GOT3 (cell line): Measurements from ENCODE around the gene MVB12B.
"Not testable (repeated sequence)": the region's sequence is repeated elsewhere in the genome, so short reads cannot be mapped to it uniquely, and the experiment has no call there.

Experiments used
- DNase-seq: peaks from one replicate; lab custom pipeline; 2025; ENCODE audit warnings: mixed read lengths; lab: John Stamatoyannopoulos, UW

The MVB12B gene

GRCh38 chr9:126534431-126535186 lies 208.0 kb downstream of the MVB12B start:
- no peak for DNase-seq

- no peak for DNase-seq
These were observed 209.5 kb downstream of the MVB12B start for GRCh38 chr9:126536131-126536530.

DNA sequence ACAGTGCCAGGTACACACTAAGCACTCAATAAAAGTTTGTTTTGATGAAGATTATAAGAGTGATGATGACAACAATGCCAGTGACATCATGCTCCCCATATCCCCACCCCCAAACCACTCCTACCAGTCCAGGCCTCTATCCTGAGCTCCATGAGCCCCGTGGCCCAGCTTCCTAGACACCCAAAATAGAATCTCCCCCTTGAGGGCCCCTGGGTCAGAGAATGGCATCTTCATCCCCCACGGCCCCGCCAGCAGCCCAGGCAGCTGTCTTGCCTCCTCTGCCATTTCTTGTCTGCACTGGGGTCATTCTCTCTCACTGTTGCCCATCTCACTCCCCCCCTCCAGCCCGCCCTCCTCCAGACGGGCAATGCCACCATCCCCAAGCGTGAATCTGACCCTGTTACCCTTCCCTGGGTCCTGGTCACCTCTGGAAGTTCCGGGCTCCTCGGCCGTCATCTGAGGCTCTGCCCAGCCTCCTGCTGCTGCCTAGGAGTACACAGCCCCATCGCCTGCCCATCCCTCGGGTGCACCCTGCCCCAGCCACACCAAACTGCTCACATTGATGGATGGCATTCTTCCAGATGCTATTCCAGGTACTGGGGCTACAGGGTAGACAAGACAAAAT lies 210.3 kb downstream of the MVB12B start:
- DNase-seq, result no peak

DNA sequence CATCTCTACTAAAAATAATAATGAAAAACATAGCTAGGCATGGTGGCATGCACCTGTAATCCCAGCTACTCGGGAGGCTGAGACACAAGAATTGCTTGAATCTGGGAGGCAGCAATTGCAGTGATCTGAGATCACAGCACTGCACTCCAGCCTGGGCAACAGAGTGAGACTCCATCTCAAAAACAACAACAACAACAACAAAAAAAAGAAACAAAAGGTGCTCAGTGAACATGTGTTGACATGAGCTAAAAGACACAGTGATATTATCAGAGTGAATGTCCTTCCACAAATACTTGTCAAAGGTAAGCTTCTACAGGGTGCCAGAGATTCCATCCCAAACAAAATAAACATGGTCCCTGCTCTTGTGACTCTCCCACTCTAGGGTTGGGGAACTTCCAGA lies 211.9 kb downstream of the MVB12B start:
- no peak for DNase-seq

- DNase-seq, result not testable (repeated sequence)
These were observed 213.8 kb downstream of the MVB12B start for GRCh38 chr9:126540398-126540797.

- DNase-seq, result no peak
These were observed 216.9 kb downstream of the MVB12B start for GRCh38 chr9:126543490-126543889.

DNA sequence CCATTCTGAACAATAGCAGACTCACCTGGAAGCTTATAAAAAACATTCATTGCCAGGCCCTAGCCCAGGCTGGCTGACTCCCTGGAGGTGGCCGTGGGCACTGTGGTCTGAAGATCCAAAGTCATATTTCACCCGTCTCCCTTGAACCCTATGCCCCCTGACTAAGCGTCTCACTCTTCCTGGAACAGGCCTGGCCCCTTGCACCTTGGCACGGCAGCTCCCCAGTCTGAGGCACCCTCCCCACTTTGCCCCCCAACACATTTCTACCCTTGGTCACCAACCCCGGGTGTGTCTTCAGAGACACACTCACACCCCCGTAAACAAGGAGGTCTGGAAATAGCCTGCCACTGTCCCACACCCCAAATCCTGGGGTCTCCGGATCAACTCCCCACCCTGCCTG lies 218.5 kb downstream of the MVB12B start:
- no peak for DNase-seq

- no peak for DNase-seq
These were observed 219.4 kb downstream of the MVB12B start for GRCh38 chr9:126546036-126546435.

- no peak for DNase-seq
These were observed 221.7 kb downstream of the MVB12B start for GRCh38 chr9:126548312-126548711.

- no peak for DNase-seq
These were observed 222.8 kb downstream of the MVB12B start for GRCh38 chr9:126549246-126550006.

- DNase-seq, result no peak
These were observed 224.3 kb downstream of the MVB12B start for GRCh38 chr9:126550891-126551351.

DNA sequence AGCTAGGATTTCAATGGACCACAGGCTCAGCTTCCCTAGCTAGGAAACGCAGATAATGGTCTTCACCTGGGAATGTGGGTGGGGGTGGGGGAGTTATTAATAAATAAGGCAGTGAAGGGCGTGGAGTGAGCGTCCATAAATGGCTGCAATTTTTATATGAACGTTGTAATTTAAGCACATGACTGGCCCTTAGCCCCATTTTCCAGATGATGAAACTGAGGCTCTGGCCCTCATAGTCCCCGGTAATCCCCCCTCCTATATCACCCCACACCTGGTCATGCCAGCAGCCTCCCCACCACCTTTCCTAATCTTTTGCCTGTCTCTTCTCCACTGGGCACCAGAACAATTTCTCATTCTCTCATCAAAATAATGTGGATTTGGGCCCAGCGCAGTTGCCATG lies 225.2 kb downstream of the MVB12B start:
- DNase-seq, result no peak

DNA sequence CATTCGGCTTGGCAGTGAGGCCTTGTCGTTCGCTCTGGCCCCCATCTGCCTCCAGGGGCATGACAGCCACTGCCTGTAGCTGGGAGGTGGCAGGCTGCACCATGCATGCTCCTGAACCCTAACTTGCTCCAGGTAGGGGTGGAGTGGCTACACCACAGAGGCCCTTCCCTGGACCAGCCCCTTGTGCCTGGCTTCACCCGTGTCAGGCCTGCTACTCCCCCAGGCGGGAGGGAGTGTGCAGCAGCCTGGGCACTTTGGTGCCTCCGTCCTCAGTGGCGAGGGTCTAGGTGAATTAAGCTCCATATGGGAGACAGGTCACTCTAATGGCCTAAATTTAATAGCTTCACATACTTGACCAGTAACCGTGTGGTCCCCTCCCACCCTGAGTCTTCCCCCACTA lies 227.7 kb downstream of the MVB12B start:
- DNase-seq, result no peak

GRCh38 chr9:126555421-126555820 lies 228.8 kb downstream of the MVB12B start:
- not testable (repeated sequence) for DNase-seq
